Measurements from ENCODE around the gene CCNY.

DNA sequence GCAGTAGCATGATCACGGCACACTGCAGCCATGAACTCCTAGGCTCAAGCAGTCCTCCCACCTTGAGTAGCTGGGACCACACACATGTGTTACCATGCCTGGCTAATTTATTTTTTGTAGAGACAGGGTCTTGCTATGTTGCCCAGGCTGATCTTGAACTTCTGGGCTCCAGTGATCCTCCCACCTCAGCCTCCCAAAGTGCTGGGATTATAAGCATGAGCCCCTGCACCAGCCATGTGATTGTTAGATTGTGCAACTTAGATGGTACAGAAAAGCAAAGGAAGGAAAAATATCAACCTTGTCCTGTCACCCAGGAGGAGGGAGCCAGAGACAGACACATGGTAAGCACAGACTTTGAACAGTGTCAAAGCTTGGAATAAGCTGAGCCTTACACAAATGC is 73.5 kb downstream of the CCNY start:
- TF ChIP-seq EZH2 (IDR thresholded peaks at IDR 0.05; ENCODE audit: insufficient read depth, low read length) (no peak), CTCF (IDR thresholded peaks at IDR 0.05; ENCODE audit: insufficient read depth, low read depth, low read length) (no peak)

Measured in astrocyte (in vitro differentiated cells and primary cell).